HepG2 (cell line): ENCODE measurements around the gene TMEM151A.

ENCODE experiments used
- AKAP8 ChIP-seq: sonication (generic); formaldehyde crosslinking; IDR thresholded peaks from 2 replicates; pipeline ENCODE4 v1.5.1; 2020; ENCODE audit warnings: mild to moderate bottlenecking, missing genetic modification reagents
- CEBPB ChIP-seq: IDR thresholded peaks from 2 replicates; pipeline ENCODE4 v1.6.1; 2011; ENCODE audit warnings: low read depth, low read length, improper control_type of control experiment, borderline replicate concordance
- FOXK2 ChIP-seq: fragments of 450-650 bp; IDR thresholded peaks from 2 replicates; pipeline ENCODE4 v1.6.1; 2016
- POLR2A ChIP-seq, 2 experiments: IDR thresholded peaks; 2 replicates each; pipeline ENCODE4 v1.6.1; 2011; ENCODE audit warnings: low read depth in 2 of 2, low read length in 2 of 2, mild to moderate bottlenecking in 1 of 2, moderate library complexity in 1 of 2; ENCODE audit not compliant: insufficient read depth in 1 of 2
- RAD21 ChIP-seq: fragments of 450-650 bp; formaldehyde crosslinking; IDR thresholded peaks from 2 replicates; pipeline ENCODE4 v1.5.0; 2020; ENCODE audit warnings: mild to moderate bottlenecking
- ZBTB42 ChIP-seq: sonication (generic); formaldehyde crosslinking; IDR thresholded peaks from 2 replicates; pipeline ENCODE4 v1.5.0; 2020; ENCODE audit warnings: mild to moderate bottlenecking, missing genetic modification reagents
- ZNF577 ChIP-seq: sonication (generic); formaldehyde crosslinking; IDR thresholded peaks from 2 replicates; pipeline ENCODE4 v1.4.0; 2020; ENCODE audit warnings: mild to moderate bottlenecking, low read depth, missing genetic modification reagents, borderline replicate concordance

- TF ChIP-seq RAD21 (CRISPR knock-in tag) (no peak), CEBPB (no peak), POLR2A (IDR thresholded peaks at IDR 0.05; ENCODE audit: insufficient read depth in 1 of 2, low read depth in 2 of 2, low read length in 2 of 2) (peak; percentile 89 to 97), FOXK2 (0 out of 2 replicates have a peak, but pooled peaks have one; percentile 18), ZBTB42 (0 out of 2 replicates have a peak, but pooled peaks have one; percentile 33), ZNF577 (CRISPR knock-in tag) (no peak), AKAP8 (CRISPR knock-in tag) (no peak)
Measured at GRCh38 chr11:66344550-66345315, 53.0 kb downstream of the TMEM151A start, which contains the start of gene BRMS1.
